CD4-positive, alpha-beta T cell treated with Interleukin-17A for 4 hours (primary cell): Measurements from ENCODE around the gene DCDC2.
"Not testable (repeated sequence)": the region's sequence is repeated elsewhere in the genome, so short reads cannot be mapped to it uniquely, and the experiment has no call there.

Source experiments
- DNase-seq: peaks from one replicate; pipeline ENCODE4 v3.0.0-alpha.2; 2020; ENCODE audit warnings: mixed read lengths

The DCDC2 gene

GRCh38 chr6:24207413-24207812 is 150.4 kb downstream of the DCDC2 start:
- DNase-seq: no peak

DNA sequence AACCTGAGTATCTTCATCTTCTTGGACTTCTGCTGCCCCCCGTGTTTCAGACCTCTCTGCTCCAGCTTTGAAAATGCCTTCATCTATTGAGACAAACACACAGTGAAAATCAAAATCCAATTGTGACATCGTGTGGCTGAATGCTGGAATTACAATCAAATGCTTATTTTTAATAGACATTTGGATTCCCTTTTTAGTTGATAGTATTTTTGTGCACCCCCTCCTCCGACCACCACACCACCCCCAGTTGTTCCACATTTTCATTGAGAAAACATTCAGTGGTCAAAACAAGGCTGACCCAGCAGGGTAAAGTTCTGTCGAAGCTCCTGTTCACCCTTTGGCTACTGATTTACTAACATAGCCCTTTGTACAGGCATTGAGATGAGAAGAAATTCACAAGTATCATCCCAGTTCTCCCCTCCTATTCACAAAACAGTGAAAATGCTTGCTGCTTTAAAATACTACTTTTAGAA is 152.8 kb downstream of the DCDC2 start:
- peak; percentile 9 for DNase-seq

- DNase-seq: not testable (repeated sequence)
These were observed 153.7 kb downstream of the DCDC2 start for GRCh38 chr6:24204113-24204512.

DNA sequence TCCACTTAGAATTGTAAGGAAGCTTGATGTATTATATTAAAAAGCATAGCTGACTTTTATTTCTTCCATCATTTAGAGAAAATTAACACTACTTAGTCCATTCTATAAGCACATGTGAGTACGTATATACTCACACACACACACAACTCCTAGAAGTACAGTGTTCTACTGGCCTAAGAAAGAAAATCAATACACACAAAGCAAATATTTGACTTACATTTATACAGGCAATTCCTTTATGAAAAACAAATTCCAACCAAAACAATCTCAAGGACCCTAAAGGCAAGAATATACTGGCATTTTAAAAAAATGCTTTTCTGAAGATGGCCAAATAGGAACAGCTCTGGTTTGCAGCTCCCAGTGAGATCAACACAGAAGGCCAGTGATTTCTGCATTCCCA is 160.0 kb downstream of the DCDC2 start:
- DNase-seq: no peak

- DNase-seq: no peak
These were observed 161.8 kb downstream of the DCDC2 start for GRCh38 chr6:24195836-24196597.

DNA sequence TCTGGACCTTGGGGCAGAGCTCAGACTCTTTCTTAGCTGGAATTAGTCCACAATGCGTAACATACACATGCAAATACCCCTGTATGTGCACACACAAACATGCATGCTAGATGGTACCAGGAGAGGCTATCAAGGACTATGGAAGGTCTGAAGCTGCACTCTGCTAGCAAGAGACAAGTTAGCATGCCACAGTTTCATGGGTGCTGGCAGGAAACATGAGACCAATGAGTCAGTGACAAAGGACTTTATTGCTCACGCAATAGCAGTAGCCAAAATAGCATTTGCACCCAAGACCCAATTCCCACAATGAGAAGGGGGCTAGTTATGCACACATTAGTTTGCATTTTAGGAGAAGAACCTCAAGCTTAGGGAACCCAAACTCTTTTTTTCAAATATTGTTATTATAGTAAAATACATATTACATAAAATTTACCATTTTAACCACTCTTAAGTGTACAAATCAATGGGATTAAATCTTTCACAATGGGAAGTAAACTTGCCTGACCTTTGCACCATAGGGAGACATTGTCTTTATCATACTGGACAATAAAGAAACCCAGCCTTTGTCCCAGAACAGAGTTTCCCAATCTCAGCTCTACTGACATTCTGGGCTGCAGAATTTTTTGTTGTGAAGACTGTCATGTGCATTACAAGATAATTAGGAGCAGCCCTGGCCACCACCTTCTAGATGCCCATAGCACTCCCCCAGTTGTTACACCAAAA is 162.7 kb downstream of the DCDC2 start:
- DNase-seq: no peak

- DNase-seq: no peak
These were observed 164.5 kb downstream of the DCDC2 start for GRCh38 chr6:24193364-24193763.

- no peak for DNase-seq
These were observed 166.5 kb downstream of the DCDC2 start for GRCh38 chr6:24191346-24191745.

- DNase-seq: no peak
These were observed 169.2 kb downstream of the DCDC2 start for GRCh38 chr6:24188578-24189080.

GRCh38 chr6:24187965-24188577 is 169.8 kb downstream of the DCDC2 start:
- no peak for DNase-seq

- no peak for DNase-seq
These were observed 171.5 kb downstream of the DCDC2 start for GRCh38 chr6:24186349-24186748.

- DNase-seq: no peak
These were observed 174.3 kb downstream of the DCDC2 start for GRCh38 chr6:24183584-24183983.

DNA sequence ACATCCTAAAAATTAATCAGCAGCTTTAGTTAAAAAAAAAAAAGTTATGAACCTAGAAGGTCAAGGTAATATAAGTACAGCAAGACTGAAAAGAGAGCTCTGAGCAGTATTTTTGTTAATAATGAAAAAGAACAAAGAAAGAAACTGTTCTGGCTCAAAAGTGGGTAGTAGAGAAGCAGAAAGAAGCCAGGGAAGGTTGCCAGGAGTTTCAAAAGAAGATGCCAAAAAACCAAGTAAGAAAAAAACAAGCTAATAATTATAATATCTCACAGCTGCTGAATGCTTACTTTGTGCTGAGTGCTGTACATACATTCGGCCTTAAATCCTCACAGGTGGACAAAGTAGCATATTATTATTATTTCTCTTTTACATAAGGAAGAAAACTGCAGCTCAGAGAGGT is 200.0 kb downstream of the DCDC2 start:
- DNase-seq: no peak

DNA sequence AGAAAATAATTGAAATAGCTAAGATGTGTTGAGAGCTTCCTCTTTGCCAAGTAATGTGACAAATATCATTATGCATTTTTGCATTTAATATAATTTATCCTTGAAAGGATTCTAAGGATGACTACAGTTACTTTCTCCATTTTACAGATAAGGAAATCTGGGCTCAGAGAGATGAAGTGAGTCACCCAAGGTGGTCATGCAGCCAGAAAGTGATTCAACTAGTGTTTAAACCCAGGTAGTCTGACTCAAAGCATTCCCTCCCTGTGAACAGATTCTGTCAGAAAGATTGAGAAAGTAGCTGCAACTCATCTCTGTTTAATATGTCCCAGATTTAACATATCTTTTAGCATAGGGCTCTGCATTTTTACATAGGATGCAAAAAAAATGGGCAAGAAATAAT is 203.7 kb downstream of the DCDC2 start:
- no peak for DNase-seq

DNA sequence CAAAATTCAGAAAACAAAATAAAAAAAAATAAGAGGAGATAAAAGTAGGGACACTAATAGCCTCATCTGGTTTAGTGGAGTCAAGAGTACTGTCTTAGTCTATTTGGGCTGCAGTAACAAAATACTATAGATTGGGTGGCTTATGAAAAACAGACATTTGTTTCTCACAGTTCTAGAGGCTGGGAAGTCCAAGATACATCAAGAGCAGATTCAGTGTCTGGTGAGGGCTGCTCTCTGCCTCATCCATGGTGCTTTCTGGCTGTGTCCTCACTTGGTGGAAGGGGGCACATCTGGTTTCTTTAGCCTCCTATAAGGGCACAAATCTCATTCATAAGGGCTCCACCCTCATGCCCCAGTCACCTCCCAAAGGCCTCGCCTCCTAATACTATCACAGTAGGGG is 205.8 kb downstream of the DCDC2 start:
- DNase-seq: no peak

DNA sequence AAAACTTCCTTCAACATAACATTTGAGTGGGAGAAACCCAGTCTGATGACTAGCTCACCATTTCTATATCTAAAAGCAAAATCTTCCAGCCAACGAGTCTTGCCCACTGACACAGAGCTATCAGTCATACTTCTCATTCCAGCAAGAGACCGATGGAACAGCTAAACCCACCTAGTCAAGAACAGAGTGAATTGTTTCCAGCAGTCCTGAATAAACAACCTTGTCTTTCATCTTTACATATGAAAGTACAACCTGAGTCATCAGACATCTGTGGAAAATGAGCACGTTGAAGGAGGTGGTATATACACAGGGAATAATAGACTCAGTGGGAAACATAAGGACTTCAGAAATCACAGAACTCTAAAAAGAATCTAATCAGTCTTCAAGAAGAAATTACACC is 208.0 kb downstream of the DCDC2 start:
- no peak for DNase-seq

DNA sequence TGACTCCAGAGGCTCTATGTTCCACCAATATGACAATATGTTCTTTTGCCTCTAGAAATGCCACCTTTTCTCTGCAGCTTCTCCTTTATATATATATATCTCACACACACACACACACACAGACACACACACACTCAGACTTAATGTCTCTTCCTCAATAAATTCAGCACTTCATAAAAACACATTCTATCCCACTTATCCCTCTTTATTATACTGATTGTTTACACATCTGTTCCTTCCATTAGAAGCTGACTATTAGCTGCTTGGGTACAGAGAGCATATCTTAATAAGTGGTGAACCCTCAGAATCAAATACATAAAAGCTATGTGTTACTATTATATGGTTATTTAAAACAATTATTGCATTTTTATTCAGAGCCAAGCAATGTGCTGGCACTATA is 208.6 kb downstream of the DCDC2 start:
- DNase-seq: no peak

DNA sequence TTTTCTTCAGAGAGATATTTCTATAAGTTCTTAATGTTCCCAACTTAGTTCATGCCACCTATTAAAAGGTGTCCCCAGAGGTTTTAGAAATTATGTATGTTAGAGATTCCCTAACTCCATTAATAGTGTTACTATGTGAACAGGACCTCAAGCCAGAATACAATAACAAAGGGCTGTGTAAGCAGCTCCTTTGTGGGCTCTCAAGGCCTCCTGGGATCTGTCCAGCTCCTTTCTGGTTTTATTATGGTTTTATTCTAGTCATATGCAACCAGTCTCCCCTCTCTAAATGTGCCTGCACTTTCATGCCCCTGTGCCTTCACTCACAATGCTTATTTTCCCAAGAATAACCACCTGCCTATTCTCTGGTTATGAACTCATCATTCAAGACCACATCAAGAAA is 209.2 kb downstream of the DCDC2 start:
- no peak for DNase-seq

DNA sequence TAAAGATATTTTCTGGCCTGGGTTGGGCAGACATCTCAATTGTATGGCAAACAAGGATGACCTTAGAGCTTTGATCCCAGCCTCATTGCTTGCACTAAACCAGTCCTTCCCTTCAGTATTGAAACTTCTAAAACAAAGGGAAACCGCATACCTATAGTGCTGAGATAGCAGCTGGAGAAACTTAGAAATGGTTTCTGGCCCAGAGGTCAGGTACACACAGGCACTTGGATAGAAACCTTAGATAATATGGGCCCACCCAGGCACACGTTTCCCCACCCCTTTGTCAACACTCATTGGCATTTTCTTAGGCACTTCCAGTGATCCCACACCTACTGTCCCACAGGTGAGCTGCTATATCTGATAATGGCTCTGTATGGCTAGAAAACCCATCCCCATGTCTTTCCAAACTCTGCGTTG is 209.7 kb downstream of the DCDC2 start:
- DNase-seq: no peak

DNA sequence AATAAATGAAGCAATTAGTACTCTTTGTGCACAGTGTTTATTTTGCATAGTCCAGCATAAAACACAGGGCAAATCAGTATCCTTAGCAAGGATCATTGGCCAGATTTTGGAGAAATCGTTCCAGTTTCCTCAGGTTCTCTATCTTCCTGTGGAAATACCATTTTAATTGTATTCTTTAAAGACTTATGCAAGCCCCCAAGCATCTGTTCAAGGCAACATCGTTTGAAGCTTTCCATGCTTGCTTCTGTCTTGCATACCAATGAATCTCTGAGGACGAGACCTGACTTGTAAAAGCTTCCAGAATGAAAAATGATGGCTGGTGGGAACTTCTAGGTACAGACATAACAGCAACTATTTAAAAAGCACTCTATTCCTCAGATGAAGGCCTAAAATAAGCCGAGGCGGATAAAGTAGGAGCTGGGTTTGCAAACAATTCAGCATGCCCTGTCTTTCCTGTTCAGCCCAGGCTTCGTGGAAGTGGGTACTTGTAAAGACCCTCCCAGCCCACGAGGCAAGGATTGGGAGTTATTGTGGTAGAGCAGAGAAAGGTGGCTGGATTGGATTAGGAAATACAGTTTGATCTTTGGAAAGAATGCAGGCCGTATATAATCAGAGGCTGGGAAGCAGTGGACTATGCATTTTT is 210.2 kb downstream of the DCDC2 start:
- DNase-seq: no peak

GRCh38 chr6:24146871-24147270 is 211.0 kb downstream of the DCDC2 start:
- no peak for DNase-seq

GRCh38 chr6:24145690-24146131 is 212.1 kb downstream of the DCDC2 start:
- no peak for DNase-seq

DNA sequence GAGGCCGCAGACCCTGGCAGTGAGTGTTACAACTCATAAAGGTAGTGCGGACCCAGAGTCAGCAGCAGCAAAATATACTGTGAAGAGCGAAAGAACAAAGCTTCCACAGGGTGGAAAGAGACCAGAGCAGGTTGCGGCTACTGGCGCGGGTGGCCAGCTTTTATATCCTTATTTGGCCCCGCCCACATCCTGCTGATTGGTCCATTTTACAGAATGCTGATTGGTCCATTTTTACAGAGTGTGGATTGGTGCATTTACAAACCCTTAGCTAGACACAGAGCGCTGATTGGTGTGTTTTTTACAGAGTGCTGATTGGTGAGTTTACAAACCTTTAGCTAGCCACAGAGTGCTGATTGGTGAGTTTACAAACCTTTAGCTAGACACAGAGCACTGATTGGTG is 215.1 kb downstream of the DCDC2 start:
- not testable (repeated sequence) for DNase-seq
